CD4-positive, alpha-beta T cell treated with Interleukin-17A for 4 hours (primary cell): ENCODE data around the gene NDRG4.

ENCODE experiments used
- DNase-seq: peaks from one replicate; pipeline ENCODE4 v3.0.0-alpha.2; 2020; ENCODE audit warnings: mixed read lengths

NDRG4 gene

DNA sequence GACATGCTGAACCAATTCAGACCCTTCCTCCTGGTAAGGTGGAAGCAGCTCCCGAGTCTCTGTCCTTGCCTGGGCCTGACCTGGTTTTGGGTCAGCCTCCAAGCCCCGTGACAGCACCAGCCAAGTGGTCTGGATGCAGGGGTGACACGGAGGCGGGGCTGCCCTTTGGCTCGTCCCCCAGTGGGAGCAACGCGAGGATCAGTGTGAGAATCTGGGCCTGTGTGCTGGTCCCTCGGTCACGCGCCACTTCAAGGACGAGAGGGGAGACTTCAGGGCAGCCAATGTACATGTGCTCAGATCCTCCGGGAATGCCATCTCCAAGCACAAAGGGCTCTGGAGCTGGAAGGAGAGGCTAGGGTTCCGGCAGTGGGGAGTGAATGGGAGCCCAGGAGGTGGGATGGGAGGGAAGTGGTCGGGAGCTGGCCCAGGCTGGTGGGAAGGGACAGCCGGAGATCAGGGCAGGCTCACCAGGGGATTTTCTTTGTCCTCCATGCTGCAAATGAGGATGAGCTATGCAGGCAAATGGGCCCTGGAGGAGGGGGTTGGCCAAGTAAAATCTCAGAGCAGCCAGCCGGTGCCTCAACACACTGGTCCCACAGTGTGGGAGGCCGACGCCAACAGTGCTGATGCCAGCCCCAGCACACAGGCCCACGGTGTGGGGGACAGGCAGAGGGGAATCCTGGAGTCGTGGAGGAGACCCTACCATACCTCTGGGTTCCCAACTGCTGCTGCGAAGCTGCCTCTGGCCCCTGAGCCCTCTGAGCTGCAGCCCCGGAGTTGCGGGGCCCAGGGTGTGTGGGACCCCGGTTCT is 4.2 kb upstream of the NDRG4 start:
- DNase-seq: no peak

DNA sequence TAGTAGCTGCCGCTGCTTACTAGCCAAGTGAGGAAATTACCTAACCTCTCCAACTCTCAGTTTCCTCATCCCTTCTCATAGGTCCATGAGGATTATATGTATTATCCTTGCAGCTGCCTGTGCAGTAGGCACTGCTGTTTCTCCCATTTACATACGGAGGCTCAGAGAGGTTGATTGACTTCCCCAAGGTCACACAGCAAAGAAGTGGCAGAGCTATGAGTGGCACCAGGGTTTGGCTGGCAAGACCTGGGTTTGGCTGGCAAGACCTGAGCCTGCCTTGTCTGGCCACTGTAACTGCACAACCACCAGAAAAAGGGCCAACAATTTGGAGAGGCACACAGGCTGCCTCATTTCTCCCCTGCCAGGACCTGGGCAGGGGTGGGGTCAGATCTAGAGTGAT is 2.5 kb upstream of the NDRG4 start:
- DNase-seq: no peak

DNA sequence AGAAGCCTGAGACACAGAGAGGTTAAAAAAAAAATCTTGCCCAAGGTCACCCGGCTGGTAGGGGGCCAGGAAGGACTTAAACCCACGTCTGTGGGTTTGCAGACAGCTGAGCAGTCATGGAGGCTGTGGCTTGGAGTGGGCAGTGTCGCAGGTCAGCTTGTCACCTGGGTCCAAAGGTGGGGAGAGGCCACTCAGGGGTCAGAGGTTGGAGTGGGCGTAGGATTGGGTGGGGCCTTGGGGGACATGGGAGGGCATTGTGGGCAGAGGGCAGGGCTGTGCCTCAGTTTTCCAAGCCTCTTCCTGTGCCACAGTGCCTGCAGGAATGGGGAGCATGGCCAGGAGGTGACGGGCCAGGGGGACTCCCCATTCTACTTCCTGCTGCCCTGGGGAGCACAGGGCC is 2.0 kb upstream of the NDRG4 start:
- no peak for DNase-seq

DNA sequence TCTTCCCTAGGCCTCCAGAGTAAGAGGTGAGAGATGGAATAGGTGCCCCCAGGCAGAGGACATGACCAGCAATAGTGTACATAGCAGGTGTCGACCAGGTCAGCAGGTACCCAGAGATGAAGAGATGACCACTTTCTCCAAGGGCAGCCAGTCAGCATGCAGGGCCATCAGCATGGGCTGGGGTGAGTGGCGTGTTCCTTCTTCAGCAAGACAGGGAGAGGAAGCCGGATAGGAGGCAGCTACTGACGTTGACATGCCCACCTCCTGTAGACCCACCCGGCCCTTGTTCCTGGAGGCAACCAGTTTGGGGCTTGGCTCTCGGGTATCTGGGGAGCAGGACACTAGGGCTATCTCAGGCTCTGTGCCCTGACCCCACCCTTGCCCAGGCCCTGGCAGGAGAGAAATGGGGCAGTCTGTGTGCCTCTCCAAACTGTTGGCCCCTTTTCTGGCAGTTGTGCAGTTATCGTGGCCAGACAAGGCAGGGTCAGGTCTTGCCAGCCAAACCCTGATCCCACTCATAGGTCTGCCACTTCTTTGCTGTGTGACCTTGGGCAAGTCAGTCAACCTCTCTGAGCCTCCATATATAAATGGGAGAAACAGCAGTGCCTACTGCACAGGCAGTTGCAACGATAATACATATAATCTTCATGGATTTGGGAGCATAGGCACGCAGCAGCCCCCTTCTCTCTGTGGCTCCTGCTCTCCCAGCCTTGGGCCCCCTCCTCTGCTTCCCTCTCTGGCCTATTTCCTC is 1.4 kb upstream of the NDRG4 start:
- no peak for DNase-seq

DNA sequence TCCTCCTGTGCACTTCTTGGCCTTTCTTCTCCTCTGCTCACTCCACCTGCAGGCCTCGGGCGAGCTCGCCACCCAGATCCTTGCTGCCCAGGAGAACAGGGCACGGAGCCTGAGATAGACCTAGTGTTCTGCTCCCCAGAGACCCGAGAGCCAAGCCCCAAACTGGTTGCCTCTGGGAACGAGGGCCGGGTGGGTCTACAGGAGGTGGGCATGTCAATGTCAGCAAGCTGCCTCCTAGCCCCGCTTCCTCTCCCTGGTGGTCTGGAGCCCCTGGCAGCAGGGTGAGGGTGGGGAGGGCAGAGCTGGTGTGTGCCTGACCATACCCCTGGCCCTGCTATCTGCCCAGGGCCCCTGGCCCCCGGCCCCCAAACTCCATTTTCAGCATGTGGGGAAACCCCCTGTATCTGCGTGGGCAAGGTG is 841 bp upstream of the NDRG4 start:
- no peak for DNase-seq

DNA sequence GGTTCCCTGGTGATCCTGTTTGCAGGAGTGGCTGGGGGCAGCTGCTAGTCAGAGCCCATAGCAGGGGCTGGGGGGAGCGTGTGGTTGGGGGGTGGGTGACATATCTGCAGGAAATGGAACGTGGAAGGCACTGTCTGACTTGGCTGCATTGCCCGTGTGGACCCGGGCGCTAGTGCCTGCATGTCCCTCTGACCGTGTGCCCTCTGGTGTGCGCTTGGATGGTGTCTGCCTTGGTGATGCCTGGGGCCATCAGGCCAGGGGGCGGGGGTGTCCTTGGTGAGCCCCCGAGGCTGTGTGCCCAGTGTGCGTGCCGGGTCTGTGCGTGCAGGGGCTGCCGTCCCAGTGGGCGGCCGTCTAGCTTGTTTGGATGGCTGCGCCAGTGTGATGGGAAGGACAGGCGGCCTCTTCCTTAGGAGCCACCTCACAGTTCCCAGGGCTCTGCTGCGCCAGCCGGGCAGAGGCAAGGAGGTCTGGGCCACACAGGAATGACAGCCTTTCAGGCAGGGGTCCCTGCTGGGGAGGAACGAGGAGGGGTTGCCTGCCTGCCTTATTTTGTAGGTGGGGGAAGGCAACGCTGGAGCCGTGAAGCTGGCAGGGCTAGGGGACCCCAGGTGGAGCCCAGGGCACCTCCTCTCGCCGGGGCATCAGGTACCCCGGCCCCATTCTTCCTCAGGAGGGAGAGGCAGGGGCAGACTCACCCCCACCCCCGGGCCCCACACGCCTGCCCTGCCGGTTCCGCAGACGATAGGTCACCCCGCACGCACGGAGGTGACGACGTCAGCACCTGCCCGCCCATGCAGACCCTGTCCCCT is 693 bp downstream of the NDRG4 start:
- no peak for DNase-seq

DNA sequence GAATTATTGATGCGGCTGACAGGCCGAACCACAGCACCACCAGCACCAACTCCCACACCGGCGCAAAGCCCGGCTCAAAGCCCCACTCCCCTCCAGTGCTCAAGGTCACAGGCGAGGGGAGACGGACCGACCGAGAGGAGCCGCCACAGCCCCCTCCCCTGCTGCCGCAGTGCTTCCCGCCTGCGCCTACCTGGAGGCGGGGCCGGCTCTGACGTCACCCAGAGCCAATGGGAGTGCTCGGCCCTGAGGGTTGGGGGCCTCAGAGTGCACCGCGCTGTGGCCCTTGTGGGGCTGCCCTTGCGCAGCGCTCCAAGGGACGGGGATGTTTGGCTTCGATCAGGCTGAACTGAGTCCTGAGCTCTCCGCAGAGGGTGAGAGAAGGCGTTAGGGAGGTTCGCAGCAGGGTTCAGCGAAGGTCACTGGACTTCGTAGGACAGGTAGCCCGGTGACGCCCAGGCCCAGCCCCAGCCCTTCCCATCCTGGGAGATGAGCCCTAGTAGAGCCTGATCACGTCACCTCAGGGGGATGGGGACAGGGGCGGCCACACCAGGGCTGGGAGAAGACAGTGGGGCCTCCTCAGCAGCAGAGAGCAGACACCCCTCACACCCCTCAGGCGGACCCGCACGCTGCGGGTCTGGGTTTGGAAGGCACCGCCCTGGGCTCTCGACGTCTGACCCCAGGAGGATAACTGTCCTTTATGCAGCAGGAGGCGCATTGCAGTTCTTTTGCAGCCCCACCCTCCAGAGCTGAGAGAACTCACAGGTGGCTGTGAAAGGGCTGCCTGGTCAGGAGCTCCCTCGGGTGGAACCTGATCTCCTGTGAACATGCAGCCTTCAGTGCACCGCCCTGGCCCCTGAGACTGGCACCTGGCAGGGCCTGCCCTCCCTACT is 1.5 kb downstream of the NDRG4 start:
- peak; percentile 79 for DNase-seq

DNA sequence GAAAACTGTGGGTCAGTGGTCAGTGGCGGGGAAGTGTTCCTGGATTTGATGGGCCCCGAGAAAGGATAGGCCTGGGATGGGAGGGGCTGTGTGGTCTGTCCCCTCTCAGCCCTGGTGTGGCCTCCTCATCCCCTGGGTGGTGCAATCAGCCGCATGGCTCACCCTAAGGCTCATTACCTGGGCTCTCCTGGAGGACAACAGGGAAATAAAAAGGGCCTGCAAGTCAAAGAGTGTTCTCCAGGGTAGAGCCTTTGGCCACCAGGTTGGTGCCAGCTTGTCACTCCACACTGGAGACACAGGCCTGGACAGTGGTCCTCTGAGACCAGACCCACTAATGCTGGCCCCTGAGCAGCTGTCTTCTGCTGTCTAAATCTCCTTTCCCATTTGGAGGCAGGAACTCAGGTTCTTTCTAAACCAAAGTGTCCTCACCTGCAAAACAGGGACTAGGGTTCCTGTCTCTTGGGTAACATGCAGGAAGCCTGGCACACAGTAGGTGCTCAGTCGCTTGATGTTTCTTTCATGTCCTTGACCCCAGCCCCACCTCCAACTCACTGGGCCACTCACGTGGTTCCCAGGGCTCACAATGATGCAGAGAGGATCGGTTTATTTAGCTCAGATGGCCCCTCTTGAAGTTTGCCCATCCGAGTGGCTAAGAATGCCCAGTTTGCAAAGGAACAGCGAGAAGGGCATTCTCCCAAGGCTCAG is 2.4 kb downstream of the NDRG4 start:
- no peak for DNase-seq

DNA sequence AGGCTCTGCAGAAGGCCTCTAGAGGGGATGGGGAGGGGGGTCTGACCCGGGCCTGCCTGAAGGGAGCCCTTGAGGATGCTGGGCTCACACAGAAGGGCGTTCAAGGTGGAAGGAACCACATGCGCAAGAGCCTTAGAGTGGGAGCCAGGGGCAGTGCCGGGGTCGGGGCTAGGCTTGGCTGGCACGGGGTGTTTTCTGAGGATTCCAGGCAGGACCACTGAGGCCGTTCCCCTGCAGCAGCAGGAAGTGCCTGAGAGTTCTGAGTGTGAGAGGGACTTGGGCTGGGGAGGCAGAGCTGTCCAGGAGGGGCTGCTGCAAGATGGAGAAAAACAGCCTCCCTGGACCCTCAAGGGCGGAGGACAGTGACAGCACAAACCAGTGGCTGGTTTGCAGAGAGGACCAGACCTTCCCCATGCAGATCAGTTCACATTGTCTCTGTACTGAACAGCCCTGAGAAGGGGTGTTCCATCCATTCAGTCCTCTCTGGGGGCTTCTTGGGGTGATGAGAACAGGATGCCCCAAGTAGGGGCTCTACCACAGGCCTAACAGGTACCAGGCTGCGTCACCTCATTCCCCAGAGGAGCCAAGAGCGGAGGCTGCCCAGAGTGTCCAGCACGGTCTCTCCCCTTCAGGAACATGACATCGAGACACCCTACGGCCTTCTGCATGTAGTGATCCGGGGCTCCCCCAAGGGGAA is 3.4 kb downstream of the NDRG4 start:
- DNase-seq: no peak

DNA sequence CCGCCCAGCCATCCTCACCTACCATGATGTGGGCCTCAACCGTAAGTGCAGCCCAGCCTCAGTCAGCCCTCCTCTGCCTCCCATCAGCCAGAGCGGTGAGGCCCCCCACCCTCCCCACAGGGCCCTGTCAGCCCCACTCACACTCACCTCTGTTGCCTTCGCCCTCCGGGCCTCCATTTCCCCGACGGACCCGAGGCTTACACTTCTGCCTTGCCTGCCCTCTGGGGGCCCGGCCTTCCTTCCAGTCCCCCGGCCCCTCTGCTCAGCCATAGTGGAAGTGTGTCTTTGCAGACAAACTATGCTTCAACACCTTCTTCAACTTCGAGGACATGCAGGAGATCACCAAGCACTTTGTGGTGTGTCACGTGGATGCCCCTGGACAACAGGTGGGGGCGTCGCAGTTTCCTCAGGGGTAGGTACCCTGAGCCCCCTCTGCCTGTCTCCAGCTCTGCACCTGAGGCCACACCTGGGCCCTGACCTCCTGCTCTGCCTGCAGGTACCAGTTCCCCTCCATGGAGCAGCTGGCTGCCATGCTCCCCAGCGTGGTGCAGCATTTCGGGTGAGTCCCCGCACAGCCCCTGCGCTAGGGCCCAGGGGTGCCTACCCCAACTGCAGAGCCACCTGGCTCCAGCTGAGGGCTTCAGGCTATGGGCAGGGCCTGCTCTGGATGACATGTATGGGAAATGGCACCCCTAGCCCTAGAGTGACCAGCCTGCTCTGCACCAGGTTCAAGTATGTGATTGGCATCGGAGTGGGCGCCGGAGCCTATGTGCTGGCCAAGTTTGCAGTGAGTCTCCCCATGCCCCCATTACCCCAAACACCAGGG is 4.1 kb downstream of the NDRG4 start:
- no peak for DNase-seq

DNA sequence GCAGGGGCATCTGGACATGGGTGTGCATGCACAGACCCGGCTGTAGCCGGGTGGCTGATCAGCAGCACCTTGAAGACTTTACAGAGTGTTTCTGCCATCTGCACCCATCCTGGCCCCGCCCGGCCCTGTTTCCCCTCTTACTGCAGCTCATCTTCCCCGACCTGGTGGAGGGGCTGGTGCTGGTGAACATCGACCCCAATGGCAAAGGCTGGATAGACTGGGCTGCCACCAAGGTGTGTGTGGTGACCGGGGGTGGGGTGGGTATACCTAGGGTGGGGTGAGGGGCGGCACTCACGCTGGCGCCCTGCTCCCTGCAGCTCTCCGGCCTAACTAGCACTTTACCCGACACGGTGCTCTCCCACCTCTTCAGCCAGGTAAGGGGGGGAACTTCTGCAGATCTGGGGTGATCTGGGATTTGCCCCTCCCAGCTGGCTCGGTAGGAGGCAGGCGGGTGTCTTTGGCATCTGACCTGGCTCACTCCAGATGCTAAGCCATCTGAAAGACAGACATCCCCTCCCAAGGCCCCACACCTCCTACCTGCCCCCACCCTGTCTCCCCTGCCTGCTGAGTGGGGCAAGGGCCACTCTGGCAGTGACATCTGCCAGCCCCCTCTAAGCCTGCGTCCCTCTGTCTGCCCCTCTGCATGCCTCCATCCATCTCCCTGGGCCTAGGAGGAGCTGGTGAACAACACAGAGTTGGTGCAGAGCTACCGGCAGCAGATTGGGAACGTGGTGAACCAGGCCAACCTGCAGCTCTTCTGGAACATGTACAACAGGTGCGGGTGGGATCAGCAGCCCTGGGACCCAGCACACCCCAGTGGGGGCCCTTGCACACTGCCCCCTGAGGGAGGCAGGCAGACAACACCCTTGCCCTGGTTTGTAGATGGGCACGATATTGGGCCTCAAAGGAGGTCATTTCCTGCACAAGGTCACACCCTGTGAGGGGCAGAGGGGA is 6.6 kb downstream of the NDRG4 start:
- no peak for DNase-seq

DNA sequence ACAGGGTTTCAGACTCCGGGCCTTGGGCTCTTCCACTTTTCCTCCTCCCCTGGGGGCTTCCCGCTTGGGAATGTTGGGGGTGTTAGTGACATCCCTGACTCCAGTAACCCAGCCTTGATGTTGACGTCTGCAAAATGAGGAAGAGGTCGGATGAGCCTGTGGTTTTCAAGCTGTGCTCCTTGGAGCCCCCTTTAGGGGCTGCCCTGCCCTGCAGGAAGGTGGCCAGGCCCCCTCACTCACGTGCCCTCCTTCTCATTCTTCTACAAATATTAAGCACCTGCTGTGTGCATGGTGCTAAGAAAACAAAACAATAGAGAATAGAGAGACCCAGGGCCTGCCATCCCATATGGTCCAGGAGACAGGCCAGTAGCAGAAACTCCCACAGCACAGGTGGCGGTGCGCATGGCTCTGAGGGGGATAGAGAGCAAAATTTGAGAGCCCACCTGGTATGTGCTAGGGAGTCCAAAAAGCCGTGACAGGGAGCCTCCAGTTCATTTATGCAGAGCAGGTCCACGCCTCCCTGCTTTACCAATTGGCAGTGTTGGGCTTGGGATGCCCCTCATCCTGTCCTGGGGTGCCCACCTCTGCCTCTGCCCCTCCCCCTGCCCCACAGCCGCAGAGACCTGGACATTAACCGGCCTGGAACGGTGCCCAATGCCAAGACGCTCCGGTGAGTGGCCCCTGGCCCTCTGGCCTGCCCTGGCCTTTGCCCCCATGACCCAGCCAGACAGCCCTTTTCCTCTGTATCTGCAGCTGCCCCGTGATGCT is 7.4 kb downstream of the NDRG4 start:
- DNase-seq: no peak

DNA sequence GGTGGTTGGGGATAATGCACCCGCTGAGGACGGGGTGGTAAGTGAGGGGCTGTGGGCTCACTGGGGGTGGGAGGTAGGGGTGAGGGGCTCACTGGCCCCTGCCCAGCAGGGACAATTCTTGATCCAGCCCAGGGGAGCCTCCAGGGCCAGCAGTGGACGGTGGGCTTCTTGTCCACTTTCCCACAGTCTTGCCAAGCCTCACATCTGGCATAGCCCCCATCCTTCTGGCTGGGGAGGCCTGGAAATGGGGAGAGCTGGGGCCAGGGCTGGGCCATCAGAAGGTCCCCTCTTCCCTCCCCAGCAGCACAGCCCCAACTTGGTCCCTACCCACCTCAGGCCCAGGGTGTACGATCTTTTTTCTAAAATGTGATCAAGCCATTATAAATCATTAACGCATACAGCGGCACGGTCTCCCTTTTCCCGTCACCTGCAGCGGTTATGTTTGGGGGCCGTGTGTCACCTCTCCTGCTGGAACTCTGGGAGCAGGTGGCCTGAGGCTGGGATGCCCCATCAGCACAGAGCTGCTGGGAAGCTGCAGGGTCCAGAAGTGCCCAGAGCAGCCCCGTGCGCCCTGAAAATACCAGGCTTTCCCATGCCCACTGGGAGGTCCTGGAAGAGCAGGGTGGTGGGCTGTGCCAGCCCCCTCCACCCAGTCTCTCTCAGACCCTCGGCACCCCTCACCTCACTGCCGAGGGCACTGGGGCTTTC is 8.2 kb downstream of the NDRG4 start:
- no peak for DNase-seq

DNA sequence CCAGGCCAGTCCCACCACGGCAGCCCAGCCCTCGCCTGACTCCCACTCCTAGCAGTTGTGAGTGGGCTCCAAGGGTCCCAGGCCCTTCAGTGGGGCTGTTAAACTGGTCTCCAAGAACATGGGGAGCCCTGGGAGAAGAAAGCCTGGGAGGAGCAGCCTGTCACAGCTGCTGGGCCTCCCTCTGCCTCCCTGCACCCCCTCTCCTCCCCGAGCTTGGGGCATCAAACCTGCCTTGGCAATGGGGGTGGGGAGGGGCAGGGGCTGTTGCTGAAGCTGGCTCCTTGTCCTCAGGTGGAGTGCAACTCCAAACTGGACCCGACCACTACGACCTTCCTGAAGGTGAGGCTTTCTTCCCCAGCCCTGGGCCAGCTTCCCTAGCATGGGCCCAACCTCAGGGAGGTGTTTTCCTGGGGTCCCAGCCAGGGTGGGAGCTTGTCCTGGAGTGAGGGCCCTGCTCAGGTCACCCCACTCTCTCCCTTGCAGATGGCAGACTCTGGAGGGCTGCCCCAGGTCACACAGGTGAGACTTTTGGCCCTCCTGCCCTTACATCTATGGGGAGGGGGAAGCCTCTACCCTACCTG is 8.8 kb downstream of the NDRG4 start:
- DNase-seq: no peak

DNA sequence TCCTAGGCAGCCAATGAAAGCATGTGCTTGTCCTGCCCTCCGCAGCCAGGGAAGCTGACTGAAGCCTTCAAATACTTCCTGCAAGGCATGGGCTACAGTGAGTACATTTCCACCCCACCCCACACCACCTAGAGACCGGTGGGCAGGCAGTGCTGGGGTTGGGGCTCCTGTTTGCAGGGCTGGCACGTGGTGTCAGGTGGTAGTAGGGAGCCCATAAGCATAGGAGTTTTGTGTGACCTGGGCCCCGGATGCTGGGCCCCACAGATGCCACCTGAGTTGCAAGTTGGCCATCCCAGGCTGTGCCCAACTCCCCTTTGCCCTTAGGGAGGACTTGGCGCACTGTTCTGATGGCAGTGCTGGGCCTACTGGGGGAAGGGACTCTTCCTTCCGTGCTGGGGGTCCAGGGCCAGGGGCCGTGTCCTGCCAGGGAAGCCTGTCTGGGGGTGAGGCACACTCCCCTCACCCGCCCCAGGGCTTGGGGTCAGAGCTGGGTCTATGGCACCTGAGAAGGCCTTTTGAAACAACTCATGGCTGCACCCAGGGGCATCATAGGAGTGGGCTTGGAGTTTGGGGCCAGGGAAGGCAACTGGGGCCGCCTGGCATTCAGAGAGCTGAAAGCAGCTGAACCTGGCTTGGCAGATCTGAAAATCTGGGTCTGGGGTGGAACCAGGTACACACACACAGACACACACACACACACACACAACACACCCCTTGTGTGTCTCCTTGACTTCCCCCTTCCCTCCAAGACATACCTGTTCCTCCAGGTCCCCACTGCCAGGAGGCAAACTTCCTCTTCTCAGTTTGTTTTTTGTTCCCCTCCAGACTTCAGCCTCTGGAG is 9.5 kb downstream of the NDRG4 start:
- no peak for DNase-seq

DNA sequence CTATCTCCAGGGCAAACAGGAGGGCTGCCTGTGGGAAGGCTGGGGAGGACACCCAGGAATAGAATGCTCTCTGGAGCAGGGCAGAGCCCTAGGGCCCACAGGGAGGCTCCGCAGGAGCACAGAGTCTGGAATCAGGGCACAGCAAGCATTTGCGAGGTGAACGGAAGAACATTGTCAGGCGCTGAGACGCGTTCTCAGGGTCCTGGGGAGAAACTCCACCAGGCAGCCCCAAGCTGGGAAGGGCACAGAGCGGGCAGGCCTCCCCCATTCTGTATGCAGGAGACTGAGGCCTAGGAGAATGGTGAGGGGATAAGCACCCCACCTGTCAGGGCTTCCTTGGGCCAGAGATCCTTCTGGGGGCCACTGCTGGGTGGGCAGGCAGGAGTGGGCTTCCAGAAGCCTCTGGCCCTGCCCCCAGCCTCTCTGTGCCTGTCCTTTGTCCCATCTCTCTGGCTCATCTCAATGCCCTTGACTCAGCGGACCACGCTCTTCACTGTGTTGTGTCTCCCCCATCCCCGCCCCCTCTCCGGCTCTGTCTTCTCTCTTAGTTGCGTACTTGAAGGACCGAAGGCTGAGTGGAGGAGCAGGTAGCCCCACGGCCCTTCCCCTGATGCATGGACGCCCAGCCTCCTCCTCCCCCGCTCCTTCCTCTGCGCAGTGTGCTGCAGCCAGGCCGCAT is 10.3 kb downstream of the NDRG4 start:
- DNase-seq: no peak
